AG04450 (cell line): Measurements from ENCODE around the gene BCL7A. TPM values are rescaled to one million over a fixed set of nuclear protein-coding genes. Genes with fewer than 3 reads are reported as not detected.

Experiments used
- CTCF ChIA-PET: fragments of 300-600, 350-600 bp; formaldehyde crosslinking; extraction: SDS; loops from one replicate; lab custom pipeline; 2022; ENCODE audit warnings: antibody characterized with exemption, inconsistent platforms; lab: Charles Lee
- POLR2A ChIA-PET: fragments of 350-600 bp; formaldehyde crosslinking; extraction: SDS; loops from one replicate; lab custom pipeline; 2021; ENCODE audit warnings: antibody characterized with exemption, inconsistent platforms; lab: Yijun Ruan, JAX
- DNase-seq: peaks from one replicate; pipeline ENCODE4 v3.0.0-alpha.2; 2011; ENCODE audit warnings: low read depth, low spot score
- H3K27ac ChIP-seq: one replicate; pipeline ENCODE4 v1.5.1; 2012; ENCODE audit warnings: low read depth, low read length, control low read depth
- H3K27me3 ChIP-seq: one replicate; pipeline ENCODE4 v1.6.0; 2012; ENCODE audit warnings: low read length; ENCODE audit not compliant: control insufficient read depth, insufficient read depth
- H3K4me3 ChIP-seq: 2 replicates; pipeline ENCODE4 v1.5.1; 2011; ENCODE audit warnings: mild to moderate bottlenecking, low read depth, low read length, control low read depth
- H3K9me3 ChIP-seq: 2 replicates; pipeline ENCODE4 v1.5.1; 2012; ENCODE audit warnings: low read length; ENCODE audit not compliant: control insufficient read depth, insufficient read depth
- polyA plus RNA-seq: library from polyadenylated mRNA; depleted of rRNA; stranded (reverse); fragments of >200 nt; gene quantifications from 2 replicates; pipeline ENCODE4 v1.2.3, GENCODE V29; 2011
- TF ChIP-seq, protein P1 (sequence below): IDR thresholded peaks from 2 replicates; pipeline ENCODE4 v1.5.1; 2011; ENCODE audit warnings: low read depth, low read length, control low read depth, inconsistent platforms

Gene BCL7A
- polyA plus RNA-seq, 1 experiment, result 4.4 TPM

DNA sequence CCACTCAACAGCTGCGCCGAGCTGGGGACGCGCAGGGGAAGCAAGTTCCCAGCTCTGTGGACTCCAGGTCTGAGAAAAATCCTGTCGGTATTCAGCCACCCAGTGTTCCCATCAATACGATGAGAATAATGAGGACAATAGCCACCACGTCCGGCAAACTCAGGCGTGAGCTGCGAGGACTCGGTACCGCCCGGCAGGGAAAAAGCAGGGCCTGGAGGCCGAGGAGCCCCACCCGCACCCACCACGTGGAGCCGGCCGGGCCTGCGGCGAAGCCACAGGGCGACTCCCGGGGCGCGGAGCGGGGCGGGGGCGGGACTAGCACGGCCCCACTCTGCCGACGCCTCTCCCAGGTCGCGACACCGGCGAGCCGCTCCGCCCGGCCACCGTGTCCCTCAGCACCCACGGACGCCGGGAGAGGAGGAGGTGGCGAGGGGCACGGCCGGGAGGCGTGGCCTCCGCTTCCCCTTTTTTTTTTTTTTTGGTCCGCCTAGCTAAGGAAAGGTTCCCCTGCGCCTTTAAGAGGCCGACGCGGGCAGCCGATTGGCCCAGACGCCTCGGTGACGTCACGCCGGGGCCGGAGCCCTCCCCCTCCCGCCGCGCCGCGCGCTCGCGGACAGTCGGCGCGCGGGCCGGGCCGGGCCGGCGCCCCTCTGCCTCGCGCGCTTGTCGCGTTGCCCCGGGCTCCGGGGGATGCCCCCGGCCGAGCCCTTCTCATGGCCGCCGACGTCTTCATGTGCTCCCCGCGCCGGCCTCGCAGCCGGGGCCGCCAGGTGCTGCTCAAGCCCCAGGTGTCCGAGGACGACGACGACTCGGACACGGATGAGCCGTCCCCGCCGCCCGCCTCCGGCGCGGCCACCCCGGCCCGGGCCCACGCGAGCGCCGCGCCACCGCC lies 56.7 kb downstream of the BCL7A start, which contains the start of gene MLXIP:
Gene MLXIP, plus strand, starts transcription at position 616 of the 892 bp plus-strand sequence. Its CDS starts 98 bp downstream, at position 714.
- no peak for DNase-seq
- H3K27ac ChIP-seq, result peak within 1 kb of the TSS; percentile 1
- POLR2A ChIA-PET, result interaction anchor here (0.5 to 1.6 kb wide), 11 partner anchors 12 to 294 kb away, joined by 3 to 12 read pairs (median 5); no protein-coding TSS in a partner anchor
- peak within 1 kb of the TSS; percentile 89 for H3K4me3 ChIP-seq
- TF ChIP-seq, protein P1, sequence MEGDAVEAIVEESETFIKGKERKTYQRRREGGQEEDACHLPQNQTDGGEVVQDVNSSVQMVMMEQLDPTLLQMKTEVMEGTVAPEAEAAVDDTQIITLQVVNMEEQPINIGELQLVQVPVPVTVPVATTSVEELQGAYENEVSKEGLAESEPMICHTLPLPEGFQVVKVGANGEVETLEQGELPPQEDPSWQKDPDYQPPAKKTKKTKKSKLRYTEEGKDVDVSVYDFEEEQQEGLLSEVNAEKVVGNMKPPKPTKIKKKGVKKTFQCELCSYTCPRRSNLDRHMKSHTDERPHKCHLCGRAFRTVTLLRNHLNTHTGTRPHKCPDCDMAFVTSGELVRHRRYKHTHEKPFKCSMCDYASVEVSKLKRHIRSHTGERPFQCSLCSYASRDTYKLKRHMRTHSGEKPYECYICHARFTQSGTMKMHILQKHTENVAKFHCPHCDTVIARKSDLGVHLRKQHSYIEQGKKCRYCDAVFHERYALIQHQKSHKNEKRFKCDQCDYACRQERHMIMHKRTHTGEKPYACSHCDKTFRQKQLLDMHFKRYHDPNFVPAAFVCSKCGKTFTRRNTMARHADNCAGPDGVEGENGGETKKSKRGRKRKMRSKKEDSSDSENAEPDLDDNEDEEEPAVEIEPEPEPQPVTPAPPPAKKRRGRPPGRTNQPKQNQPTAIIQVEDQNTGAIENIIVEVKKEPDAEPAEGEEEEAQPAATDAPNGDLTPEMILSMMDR, result no peak
- peaks cover 2% of the 10 kb centered on the region for H3K27me3 ChIP-seq
- no peaks in the 10 kb centered on the region; the same call in 1 of the 2 replicates for H3K9me3 ChIP-seq
- CTCF ChIA-PET, result interaction anchor here (0.6 to 0.8 kb wide), 2 partner anchors 15 to 121 kb away, joined by 3 read pairs; no protein-coding TSS in a partner anchor

DNA sequence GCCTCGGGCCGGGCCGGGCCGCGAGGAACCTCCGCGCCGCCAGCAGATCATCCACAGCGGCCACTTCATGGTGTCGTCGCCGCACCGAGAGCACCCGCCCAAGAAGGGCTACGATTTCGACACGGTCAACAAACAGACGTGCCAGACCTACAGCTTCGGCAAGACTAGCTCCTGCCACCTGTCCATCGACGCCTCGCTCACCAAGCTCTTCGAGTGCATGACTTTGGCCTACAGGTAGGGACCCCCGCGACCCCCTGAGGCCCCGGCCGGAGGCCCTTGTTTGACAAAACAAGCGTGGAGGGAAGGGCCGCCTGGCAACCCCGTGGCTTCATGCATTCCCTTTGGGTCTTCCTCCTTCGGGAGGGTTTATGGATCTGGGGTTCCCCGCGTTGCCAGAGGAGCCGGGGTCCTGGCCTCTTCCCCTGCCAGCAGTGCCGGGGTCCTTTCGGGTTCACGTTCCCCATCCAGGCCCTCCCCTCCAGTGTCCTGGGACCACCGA lies 57.4 kb downstream of the BCL7A start:
- H3K27ac ChIP-seq, result peak overlapping the region; percentile 1
- peak overlapping the region; percentile 89 for H3K4me3 ChIP-seq
- no peak for DNase-seq
- CTCF ChIA-PET, result no interaction called here
- H3K9me3 ChIP-seq, result no peaks in the 10 kb centered on the region; the same call in 1 of the 2 replicates
- H3K27me3 ChIP-seq, result peaks cover 2% of the 10 kb centered on the region
- POLR2A ChIA-PET, result interaction anchor here (0.6 to 1.6 kb wide), 8 partner anchors 12 to 131 kb away, joined by 3 to 12 read pairs (median 6); no protein-coding TSS in a partner anchor
- TF ChIP-seq, protein P1, result no peak

DNA sequence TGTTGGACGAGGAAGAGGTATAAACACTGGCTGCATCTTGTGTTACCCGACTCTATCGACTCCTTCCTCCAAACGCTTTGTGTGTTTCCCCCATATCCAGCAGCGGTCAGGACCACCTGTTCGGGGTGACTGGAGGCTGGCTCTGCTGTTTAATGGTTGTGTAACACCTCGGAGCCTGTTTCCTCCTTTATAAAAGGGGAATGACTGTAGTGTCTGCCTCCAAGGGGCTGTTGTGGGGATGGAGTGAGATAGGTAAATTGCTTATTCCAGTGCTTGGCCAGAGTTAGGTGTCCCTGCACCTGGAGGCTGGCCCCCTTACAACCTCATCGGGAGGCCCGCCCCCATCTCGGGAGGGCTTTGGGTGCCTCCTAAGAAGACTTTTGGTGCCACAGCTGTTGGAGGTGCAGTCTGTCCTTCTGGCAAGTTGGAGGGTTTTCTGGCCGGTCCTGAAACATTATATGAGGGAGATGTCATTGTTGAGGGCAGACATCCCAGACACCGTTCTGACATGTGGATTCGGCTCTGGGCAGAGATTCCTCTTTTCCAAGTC lies 57.9 kb downstream of the BCL7A start:
- no peak overlapping the region for H3K27ac ChIP-seq
- POLR2A ChIA-PET, result interaction anchor here (1.5 to 3.5 kb wide), 9 partner anchors 9 to 28 kb away, joined by 5 to 34 read pairs (median 8); no protein-coding TSS in a partner anchor

DNA sequence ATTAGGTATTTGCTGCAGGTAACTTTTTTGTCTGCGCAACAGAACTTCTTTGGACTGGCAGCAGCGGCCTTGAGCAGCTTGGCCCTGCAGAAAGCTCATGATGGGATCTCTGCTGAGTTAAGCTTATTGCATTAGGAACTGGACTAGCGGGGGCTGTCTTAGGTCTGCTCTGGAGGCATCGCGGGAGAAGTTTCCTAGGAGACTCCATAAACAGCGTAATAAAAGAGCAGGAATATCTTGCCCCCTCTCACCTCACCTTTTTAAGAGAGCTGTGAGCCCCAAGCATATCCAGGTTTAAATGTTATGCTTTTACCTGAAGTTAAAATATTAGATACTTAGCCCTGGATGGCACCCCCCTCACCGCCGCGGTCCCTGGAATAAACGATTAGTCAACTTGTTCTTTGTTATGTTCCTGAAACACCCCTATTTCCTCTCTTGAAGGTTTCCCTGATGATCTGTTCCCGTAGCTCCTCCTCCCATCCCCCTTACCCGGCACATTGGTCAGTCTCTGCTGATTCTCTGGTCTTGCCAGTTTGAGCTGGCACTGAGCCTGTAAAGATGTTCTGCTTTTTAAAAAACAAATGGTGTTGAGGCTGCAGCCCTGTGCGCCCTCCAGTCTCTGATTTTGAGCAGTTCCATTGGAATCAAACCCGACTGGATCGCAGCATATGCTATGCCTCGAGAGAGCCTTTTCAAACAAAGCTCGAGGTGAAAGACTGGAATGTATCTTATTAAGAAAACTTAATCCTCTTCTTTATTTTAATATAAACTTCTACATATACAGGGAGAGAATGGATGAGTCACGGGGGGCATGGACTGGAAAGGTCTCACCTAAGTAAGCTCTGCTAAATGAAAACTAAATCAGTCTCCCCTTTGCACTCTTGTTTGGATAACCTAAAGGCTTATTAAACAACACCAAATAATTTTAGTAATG lies 58.7 kb downstream of the BCL7A start:
- Histone ChIP-seq H3K27me3 (peaks cover 1% of the 10 kb centered on the region), H3K27ac (peak overlapping the region; percentile 68), H3K4me3 (peak overlapping the region; percentile 89), H3K9me3 (no peaks in the 10 kb centered on the region; the same call in 1 of the 2 replicates)
- ChIA-PET POLR2A (interaction anchor here (0.7 to 3.5 kb wide), 15 partner anchors 8 to 214 kb away, joined by 3 to 34 read pairs (median 6); no protein-coding TSS in a partner anchor), CTCF (interaction anchor here (0.6 to 3.0 kb wide), 3 partner anchors 13 to 43 kb away, joined by 3 to 18 read pairs (median 3); no protein-coding TSS in a partner anchor)
- TF ChIP-seq, protein P1, result no peak
- DNase-seq, result peak; percentile 81

More for the DNA sequence above, 57.9 kb downstream of the BCL7A start:
- CTCF ChIA-PET, result interaction anchor here (3.0 kb wide), 1 partner anchor 44 kb away, joined by 18 read pairs; no protein-coding TSS in a partner anchor
- TF ChIP-seq, protein P1, result no peak
- H3K4me3 ChIP-seq, result peak overlapping the region; percentile 89
- peaks cover 2% of the 10 kb centered on the region for H3K27me3 ChIP-seq
- H3K9me3 ChIP-seq, result no peaks in the 10 kb centered on the region; the same call in 1 of the 2 replicates
- no peak for DNase-seq
